GM12865 (cell line): ENCODE measurements around the gene MINAR1.

Experiments
- DNase-seq: peaks from one replicate; pipeline ENCODE4 v3.0.0; 2010; ENCODE audit warnings: low read depth
- H3K4me3 ChIP-seq: 2 replicates; pipeline ENCODE4 v1.5.1; 2011; ENCODE audit warnings: mild to moderate bottlenecking, low read depth, low read length, control low read depth
- CTCF ChIP-seq: IDR thresholded peaks from 2 replicates; pipeline ENCODE4 v1.5.1; 2011; ENCODE audit warnings: low read length, control low read depth, low read depth, inconsistent platforms; ENCODE audit not compliant: insufficient read depth; ENCODE audit errors: missing control alignments

Gene MINAR1

GRCh38 chr15:79432345-79433275, 474 bp downstream of the MINAR1 start:
- no peak for DNase-seq
- no peak for TF ChIP-seq CTCF
- H3K4me3 ChIP-seq: no peak overlapping the region

- no peak overlapping the region for H3K4me3 ChIP-seq
- no peak for DNase-seq
- no peak for TF ChIP-seq CTCF
Measured at GRCh38 chr15:79433276-79433990, 1.3 kb downstream of the MINAR1 start.

GRCh38 chr15:79434361-79434760, 2.2 kb downstream of the MINAR1 start:
- DNase-seq: no peak
- H3K4me3 ChIP-seq: no peak overlapping the region
- TF ChIP-seq CTCF: no peak

GRCh38 chr15:79436037-79436780, 4.1 kb downstream of the MINAR1 start:
- no peak for TF ChIP-seq CTCF
- H3K4me3 ChIP-seq: no peak overlapping the region
- DNase-seq: no peak

- H3K4me3 ChIP-seq: no peak overlapping the region
- DNase-seq: no peak
- no peak for TF ChIP-seq CTCF
Measured at GRCh38 chr15:79437275-79438000, 5.3 kb downstream of the MINAR1 start.

- H3K4me3 ChIP-seq: no peak overlapping the region
- TF ChIP-seq CTCF: no peak
- DNase-seq: no peak
Measured at GRCh38 chr15:79439236-79439635, 7.1 kb downstream of the MINAR1 start.
